ENCODE measurements around the gene DAP. TPM values are rescaled to one million over a fixed set of nuclear protein-coding genes. Genes with fewer than 3 reads are reported as not detected.

The DAP gene
- total RNA-seq, 1 experiment from 2014 or later: 108 TPM

- ATAC-seq (no peak), DNase-seq (ENCODE audit: low read depth, low spot score) (no peak)
- H3K27me3 ChIP-seq (ENCODE audit: control insufficient read depth, insufficient read depth, low read length): no peaks in the 10 kb centered on the region
- H3K36me3 ChIP-seq (ENCODE audit: control insufficient read depth, insufficient read depth, low read length): no peaks in the 10 kb centered on the region; the same call in 1 of the 2 replicates
- H3K4me3 ChIP-seq (ENCODE audit: low read depth in 2 of 2, low read length in 2 of 2): no peak overlapping the region
- BruUV-seq (replicated peaks): no TSS peak
- no peaks in the 10 kb centered on the region for H3K9me3 ChIP-seq (ENCODE audit: control insufficient read depth, insufficient read depth, low read depth, low read length)
- CTCF ChIA-PET: no interaction called here
- in situ Hi-C loops (cut with HindIII; ENCODE audit: low pct_unique_long_range_greater_than_20kb, low sequenced_read_pairs) (no loop called here), intact Hi-C loops (cut with micrococcal nuclease; ENCODE audit: unreplicated experiment) (no loop called here)
- H3K27ac ChIP-seq (ENCODE audit: low read length): peak overlapping the region; percentile 85
- TF ChIP-seq SIN3A (IDR thresholded peaks at IDR 0.05; ENCODE audit: borderline replicate concordance, insufficient read depth, low read depth, low read length): no peak
- TF ChIP-seq CTCF (IDR thresholded peaks at IDR 0.05): no peak
- no peak for TF ChIP-seq REST (IDR thresholded peaks at IDR 0.05; ENCODE audit: insufficient read depth in 1 of 2, low read depth in 2 of 2, low read length in 1 of 2)
- no peak for TF ChIP-seq POLR2AphosphoS5 (IDR thresholded peaks at IDR 0.05; ENCODE audit: low read depth, low read length)
- TF ChIP-seq TCF7L2 (IDR thresholded peaks at IDR 0.05; ENCODE audit: low read depth, low read length): no peak
- peaks cover 42% of the 10 kb centered on the region for H3K4me1 ChIP-seq (ENCODE audit: control insufficient read depth, insufficient read depth, low read length)
- POLR2A ChIA-PET: no interaction called here
Observed at GRCh38 chr5:10726913-10727517, 34.0 kb downstream of the DAP start.

- no TSS peak for BruUV-seq (replicated peaks)
- no peak for DNase-seq (ENCODE audit: low read depth, low spot score)
- POLR2A ChIA-PET: no interaction called here
Observed at GRCh38 chr5:10726179-10726912, 34.7 kb downstream of the DAP start.

More at GRCh38 chr5:10726179-10726912, 34.7 kb downstream of the DAP start:
- Histone ChIP-seq H3K4me1 (ENCODE audit: control insufficient read depth, insufficient read depth, low read length) (peaks cover 42% of the 10 kb centered on the region), H3K27ac (ENCODE audit: low read length) (peak overlapping the region; percentile 85), H3K36me3 (ENCODE audit: control insufficient read depth, insufficient read depth, low read length) (no peaks in the 10 kb centered on the region; the same call in 1 of the 2 replicates), H3K27me3 (ENCODE audit: control insufficient read depth, insufficient read depth, low read length) (no peaks in the 10 kb centered on the region), H3K4me3 (ENCODE audit: low read depth in 2 of 2, low read length in 2 of 2) (no peak overlapping the region), H3K9me3 (ENCODE audit: control insufficient read depth, insufficient read depth, low read depth, low read length) (no peaks in the 10 kb centered on the region)
- TF ChIP-seq REST (IDR thresholded peaks at IDR 0.05; ENCODE audit: insufficient read depth in 1 of 2, low read depth in 2 of 2, low read length in 1 of 2) (no peak), SIN3A (IDR thresholded peaks at IDR 0.05; ENCODE audit: borderline replicate concordance, insufficient read depth, low read depth, low read length) (no peak), TCF7L2 (IDR thresholded peaks at IDR 0.05; ENCODE audit: low read depth, low read length) (no peak), POLR2AphosphoS5 (IDR thresholded peaks at IDR 0.05; ENCODE audit: low read depth, low read length) (no peak), CTCF (IDR thresholded peaks at IDR 0.05) (no peak)
- in situ Hi-C loops (cut with HindIII; ENCODE audit: low pct_unique_long_range_greater_than_20kb, low sequenced_read_pairs): no loop called here
- CTCF ChIA-PET: no interaction called here
- intact Hi-C loops (cut with micrococcal nuclease; ENCODE audit: unreplicated experiment): no loop called here
- 0 out of 2 replicates have a peak, but pooled peaks have one; percentile 14 for ATAC-seq
